Activated CD4-positive, alpha-beta T cell treated with anti-CD3 and anti-CD28 coated beads, Interleukin-2, amount 50 U/mL, for 48 hours (primary cell): ENCODE results near the gene PRKAG2.
A peak's percentile ranks its signal among the peaks of the same experiment; 100 is the strongest.
"Not testable (repeated sequence)": the region's sequence is repeated elsewhere in the genome, so short reads cannot be mapped to it uniquely, and the experiment has no call there.

ENCODE experiments used
- DNase-seq, 2 experiments: peaks; one replicate each; pipeline ENCODE4 v3.0.0-alpha.2; 2020

PRKAG2 gene

GRCh38 chr7:151758622-151759540, 118.0 kb downstream of the PRKAG2 start:
- no peak for DNase-seq

- DNase-seq: no peak
Measured at GRCh38 chr7:151757274-151757673, 119.6 kb downstream of the PRKAG2 start.

- no peak for DNase-seq
Measured at GRCh38 chr7:151756866-151757265, 120.0 kb downstream of the PRKAG2 start.

- peak; percentile 56 to 66 for DNase-seq
Measured at GRCh38 chr7:151756076-151756731, 120.7 kb downstream of the PRKAG2 start.

GRCh38 chr7:151755131-151755801, 121.6 kb downstream of the PRKAG2 start:
- no peak for DNase-seq

- no peak for DNase-seq
Measured at GRCh38 chr7:151754688-151755130, 122.2 kb downstream of the PRKAG2 start.

- peak; percentile 27 to 28 for DNase-seq
Measured at GRCh38 chr7:151754142-151754590, 122.7 kb downstream of the PRKAG2 start.

- DNase-seq: no peak
Measured at GRCh38 chr7:151752816-151753595, 123.9 kb downstream of the PRKAG2 start.

- no peak for DNase-seq
Measured at GRCh38 chr7:151752037-151752436, 124.9 kb downstream of the PRKAG2 start.

GRCh38 chr7:151748733-151749132, 128.2 kb downstream of the PRKAG2 start:
- DNase-seq: no peak

- not testable (repeated sequence) for DNase-seq
Measured at GRCh38 chr7:151748021-151748420, 128.9 kb downstream of the PRKAG2 start.

- no peak for DNase-seq
Measured at GRCh38 chr7:151745706-151746105, 131.2 kb downstream of the PRKAG2 start.

- peak; percentile 63 to 66 for DNase-seq
Measured at GRCh38 chr7:151744656-151745638, 132.0 kb downstream of the PRKAG2 start.

GRCh38 chr7:151744051-151744580, 132.8 kb downstream of the PRKAG2 start:
- DNase-seq: no peak

- DNase-seq: no peak
Measured at GRCh38 chr7:151743481-151743983, 133.4 kb downstream of the PRKAG2 start.

- DNase-seq: no peak
Measured at GRCh38 chr7:151742713-151743480, 134.0 kb downstream of the PRKAG2 start.

- no peak for DNase-seq
Measured at GRCh38 chr7:151741585-151741984, 135.3 kb downstream of the PRKAG2 start.

- DNase-seq: no peak
Measured at GRCh38 chr7:151740081-151740851, 136.6 kb downstream of the PRKAG2 start.

- no peak for DNase-seq
Measured at GRCh38 chr7:151738925-151739324, 138.0 kb downstream of the PRKAG2 start.
